Neural cell (in vitro differentiated cells): Measurements from ENCODE around the gene CACNA1D. TPM values are rescaled to one million over a fixed set of nuclear protein-coding genes. Genes with fewer than 3 reads are reported as not detected.

ENCODE experiments used
- H2AFZ ChIP-seq: fragments of 200-600, 300-800 bp; sonication (generic), shearing (Covaris generic); 2 replicates; pipeline ENCODE4 v1.6.0; 2014; ENCODE audit warnings: low read depth, mild to moderate bottlenecking, antibody characterized with exemption, low read length, moderate library complexity
- H3F3A ChIP-seq: fragments of 200-600 bp; shearing (Covaris generic); 2 replicates; pipeline ENCODE4 v1.6.1; 2016; ENCODE audit warnings: mild to moderate bottlenecking, moderate library complexity, mixed read lengths, antibody characterized with exemption, low read length; ENCODE audit not compliant: insufficient read depth, poor library complexity, severe bottlenecking
- H3K27ac ChIP-seq: fragments of 200-600, 300-800 bp; sonication (generic), shearing (Covaris generic); 2 replicates; pipeline ENCODE4 v1.5.1; 2014; ENCODE audit warnings: mild to moderate bottlenecking, low read length, moderate library complexity
- H3K27me3 ChIP-seq: fragments of 300-800, 200-600 bp; sonication (generic), shearing (Covaris generic); 2 replicates; pipeline ENCODE4 v1.6.0; 2014; ENCODE audit warnings: mild to moderate bottlenecking, low read depth, low read length, moderate library complexity; ENCODE audit not compliant: insufficient read depth
- H3K36me3 ChIP-seq: fragments of 300-800, 200-600 bp; sonication (generic), shearing (Covaris generic); 2 replicates; pipeline ENCODE4 v1.5.1; 2014; ENCODE audit warnings: mild to moderate bottlenecking, antibody characterized with exemption, low read length, moderate library complexity; ENCODE audit not compliant: insufficient read depth
- H3K4me2 ChIP-seq: fragments of 300-800, 200-600 bp; sonication (generic), shearing (Covaris generic); 2 replicates; pipeline ENCODE4 v1.6.0; 2014; ENCODE audit warnings: mild to moderate bottlenecking, low read length
- H3K4me3 ChIP-seq: fragments of 300-800, 200-600 bp; sonication (generic), shearing (Covaris generic); 2 replicates; pipeline ENCODE4 v1.5.1; 2014; ENCODE audit warnings: mild to moderate bottlenecking, low read length, moderate library complexity
- H3K79me2 ChIP-seq: fragments of 200-600 bp; shearing (Covaris generic); replicated peaks from 2 replicates; pipeline ENCODE4 v1.6.0; 2014; ENCODE audit warnings: mild to moderate bottlenecking, low read length, moderate library complexity; ENCODE audit not compliant: insufficient read depth
- H3K9ac ChIP-seq: fragments of 300-800, 200-600 bp; sonication (generic), shearing (Covaris generic); 2 replicates; pipeline ENCODE4 v1.6.1; 2016; ENCODE audit warnings: mild to moderate bottlenecking, low read length, mixed read lengths
- H3K9me2 ChIP-seq: fragments of 200-600 bp; shearing (Covaris generic); 2 replicates; pipeline ENCODE4 v1.6.1; 2016; ENCODE audit warnings: mild to moderate bottlenecking, low read length, mixed read lengths; ENCODE audit not compliant: insufficient read depth
- H3K9me3 ChIP-seq: fragments of 200-600, 300-800 bp; sonication (generic), shearing (Covaris generic); 2 replicates; pipeline ENCODE4 v1.6.1; 2016; ENCODE audit warnings: mild to moderate bottlenecking, mixed run types, low read length, moderate library complexity, mixed read lengths
- H4K20me1 ChIP-seq: fragments of 200-600 bp; shearing (Covaris generic); 2 replicates; pipeline ENCODE4 v1.6.1; 2016; ENCODE audit warnings: mild to moderate bottlenecking, mixed run types; ENCODE audit not compliant: insufficient read depth
- CTCF ChIP-seq: fragments of 450-650 bp; IDR thresholded peaks from 2 replicates; pipeline ENCODE4 v1.5.1; 2014; ENCODE audit warnings: antibody characterized with exemption, mild to moderate bottlenecking, moderate library complexity; ENCODE audit not compliant: poor library complexity, severe bottlenecking
- EP300 ChIP-seq: fragments of 450-650 bp; conservative IDR thresholded peaks from 2 replicates; pipeline ENCODE4 v1.6.1; 2014; ENCODE audit warnings: antibody characterized with exemption, mild to moderate bottlenecking, moderate library complexity; ENCODE audit not compliant: poor library complexity, severe bottlenecking
- EZH2 ChIP-seq: fragments of 200-600, 300-800 bp; shearing (Covaris generic), sonication (generic); IDR thresholded peaks from 2 replicates; pipeline ENCODE4 v1.6.1; 2014; ENCODE audit warnings: antibody characterized with exemption, low read length, borderline replicate concordance, mild to moderate bottlenecking; ENCODE audit not compliant: insufficient read depth, poor library complexity, severe bottlenecking
- MXI1 ChIP-seq: fragments of 450-650 bp; conservative IDR thresholded peaks from 2 replicates; pipeline ENCODE4 v1.6.1; 2014; ENCODE audit warnings: antibody characterized with exemption, mild to moderate bottlenecking; ENCODE audit not compliant: poor library complexity, severe bottlenecking
- POLR2AphosphoS5 ChIP-seq: IDR thresholded peaks from 2 replicates; pipeline ENCODE4 v1.6.1; 2012
- RAD21 ChIP-seq: fragments of 450-650 bp; conservative IDR thresholded peaks from 2 replicates; pipeline ENCODE4 v1.6.1; 2014; ENCODE audit warnings: antibody characterized with exemption, mild to moderate bottlenecking, moderate library complexity
- REST ChIP-seq: IDR thresholded peaks from 2 replicates; pipeline ENCODE4 v1.6.1; 2012; ENCODE audit warnings: borderline replicate concordance
- SMC3 ChIP-seq: fragments of 450-650 bp; conservative IDR thresholded peaks from 2 replicates; pipeline ENCODE4 v1.6.1; 2014; ENCODE audit warnings: antibody characterized with exemption, mild to moderate bottlenecking, moderate library complexity; ENCODE audit not compliant: poor library complexity
- TAF1 ChIP-seq: IDR thresholded peaks from 2 replicates; pipeline ENCODE4 v1.6.1; 2012; ENCODE audit warnings: low read depth
- polyA plus RNA-seq: library from polyadenylated mRNA; depleted of rRNA; stranded (reverse); fragments of >200 nt; gene quantifications from 2 replicates; pipeline ENCODE4 v1.2.3, GENCODE V29; 2014

CACNA1D gene
- polyA plus RNA-seq, 1 donor from 2014 or later: 22.5 TPM

- Histone ChIP-seq H3K4me3 (no peak overlapping the region), H2AFZ (no peak overlapping the region), H3F3A (no peaks in the 10 kb centered on the region), H3K9ac (no peak overlapping the region), H3K27ac (no peak overlapping the region), H3K36me3 (no peaks in the 10 kb centered on the region), H4K20me1 (no peaks in the 10 kb centered on the region), H3K9me2 (no peaks in the 10 kb centered on the region), H3K27me3 (no peaks in the 10 kb centered on the region), H3K9me3 (no peaks in the 10 kb centered on the region), H3K4me2 (no peak overlapping the region), H3K79me2 (no peaks in the 10 kb centered on the region)
- TF ChIP-seq CTCF (no peak), TAF1 (no peak), SMC3 (no peak), RAD21 (no peak), MXI1 (no peak), EZH2 (no peak), POLR2AphosphoS5 (no peak), EP300 (no peak)
Measured at GRCh38 chr3:53617893-53618523, 123.6 kb downstream of the CACNA1D start.

DNA sequence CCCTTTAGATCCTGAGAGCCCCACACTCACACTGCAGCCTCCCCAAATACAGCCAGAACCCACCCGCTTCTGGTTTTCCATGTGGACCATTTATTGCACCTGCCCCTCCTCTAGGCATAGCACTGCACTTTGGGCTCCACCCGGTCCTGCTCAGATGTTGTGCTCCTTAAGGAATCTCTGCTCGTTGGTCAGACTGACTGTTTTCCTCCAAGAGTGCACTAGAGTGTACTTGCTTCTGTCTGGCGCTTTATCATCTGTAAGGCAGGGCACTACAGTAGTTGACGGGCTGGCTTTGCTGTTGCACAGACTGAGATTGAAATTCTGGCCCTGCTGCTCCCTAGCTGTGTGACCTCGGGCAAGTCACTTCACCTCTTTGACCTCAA lies 124.1 kb downstream of the CACNA1D start:
- no peak overlapping the region for H3K27ac ChIP-seq
- no peaks in the 10 kb centered on the region for H3K27me3 ChIP-seq
- no peaks in the 10 kb centered on the region for H4K20me1 ChIP-seq
- H2AFZ ChIP-seq: no peak overlapping the region
- no peaks in the 10 kb centered on the region for H3F3A ChIP-seq
- H3K9ac ChIP-seq: no peak overlapping the region
- no peaks in the 10 kb centered on the region for H3K36me3 ChIP-seq
- no peaks in the 10 kb centered on the region for H3K9me2 ChIP-seq
- no peak for TF ChIP-seq POLR2AphosphoS5
- TF ChIP-seq RAD21: no peak
- TF ChIP-seq TAF1: no peak
- no peak for TF ChIP-seq EZH2
- TF ChIP-seq REST: no peak
- no peak for TF ChIP-seq SMC3
- TF ChIP-seq EP300: no peak
- TF ChIP-seq MXI1: no peak
- no peak for TF ChIP-seq CTCF
- no peaks in the 10 kb centered on the region for H3K9me3 ChIP-seq
- no peaks in the 10 kb centered on the region for H3K79me2 ChIP-seq
- no peak overlapping the region for H3K4me2 ChIP-seq
- no peak overlapping the region for H3K4me3 ChIP-seq
